ENCODE data around the gene SLC36A3. TPM values are rescaled to one million over a fixed set of nuclear protein-coding genes. Genes with fewer than 3 reads are reported as not detected.

The SLC36A3 gene
- total RNA-seq (not detected), polyA plus RNA-seq (not detected), total RNA-seq (not detected)

GRCh38 chr5:151303666-151304065, at the start of gene SLC36A3:
TSS of gene SLC36A3 (minus strand) at chr5:151303766. CDS start at chr5:151303354, 412 bp downstream.
- H3K9me3 Mint-ChIP-seq, result peaks cover 0 to 6% (median 0%) of the 10 kb centered on the region in 11 donors
- ATAC-seq (no peak), DNase-seq (no peak)
- intact Hi-C loops (cut with micrococcal nuclease), result no loop called here
- Histone ChIP-seq H3K27me3 (ENCODE audit: control insufficient read depth in 2 of 2, insufficient read depth in 2 of 2, low read length in 2 of 2) (no peaks in the 10 kb centered on the region), H3K9me3 (ENCODE audit: control insufficient read depth in 2 of 3, low read length in 3 of 3) (no peaks in the 10 kb centered on the region), H3K27ac (ENCODE audit: low read depth, low read length) (no peak within 1 kb of the TSS), H3K36me3 (ENCODE audit: control insufficient read depth in 2 of 3, insufficient read depth in 3 of 3, low read length in 3 of 3) (no peaks in the 10 kb centered on the region), H3K4me1 (ENCODE audit: control insufficient read depth in 2 of 2, insufficient read depth in 2 of 2, low read length in 2 of 2) (no peaks in the 10 kb centered on the region), H3K4me3 (ENCODE audit: low read length) (no peak within 1 kb of the TSS)
- H3K27ac Mint-ChIP-seq, result peak within 1 kb of the TSS in 1 of 9 donors; percentile 74
- no peaks in the 10 kb centered on the region for H3K36me3 Mint-ChIP-seq
- ChIA-PET CTCF (no interaction called here), POLR2A (no interaction called here)
- no peak within 1 kb of the TSS for H3K4me3 Mint-ChIP-seq
- peaks cover 0 to 53% (median 36%) of the 10 kb centered on the region in 5 donors for H3K27me3 Mint-ChIP-seq
- H3K4me1 Mint-ChIP-seq, result peaks cover 0 to 5% (median 0%) of the 10 kb centered on the region in 7 donors

GRCh38 chr5:151351671-151352070, 48.1 kb upstream of the SLC36A3 start:
- Histone ChIP-seq H3K27ac (ENCODE audit: low read depth, low read length) (no peak overlapping the region), H3K9me3 (ENCODE audit: control insufficient read depth in 2 of 3, low read length in 3 of 3) (no peaks in the 10 kb centered on the region), H3K27me3 (ENCODE audit: control insufficient read depth in 2 of 2, insufficient read depth in 2 of 2, low read length in 2 of 2) (no peaks in the 10 kb centered on the region), H3K36me3 (ENCODE audit: control insufficient read depth in 2 of 3, insufficient read depth in 3 of 3, low read length in 3 of 3) (no peaks in the 10 kb centered on the region), H3K4me3 (ENCODE audit: low read length) (no peak overlapping the region), H3K4me1 (ENCODE audit: control insufficient read depth in 2 of 2, insufficient read depth in 2 of 2, low read length in 2 of 2) (no peaks in the 10 kb centered on the region)
- intact Hi-C loops (cut with micrococcal nuclease), result no loop called here
- ChIA-PET POLR2A (no interaction called here), CTCF (no interaction called here)
- ATAC-seq, result no peak
- no peaks in the 10 kb centered on the region for H3K36me3 Mint-ChIP-seq
- no peak overlapping the region for H3K4me3 Mint-ChIP-seq
- DNase-seq, result no peak
- H3K4me1 Mint-ChIP-seq, result peaks cover 0 to 1% (median 0%) of the 10 kb centered on the region in 7 donors
- H3K27me3 Mint-ChIP-seq, result peaks cover 4 to 32% (median 21%) of the 10 kb centered on the region in 5 donors
- H3K27ac Mint-ChIP-seq, result no peak overlapping the region
- H3K9me3 Mint-ChIP-seq, result no peaks in the 10 kb centered on the region

- ATAC-seq (no peak), DNase-seq (no peak)
- Histone ChIP-seq H3K36me3 (ENCODE audit: control insufficient read depth in 2 of 3, insufficient read depth in 3 of 3, low read length in 3 of 3) (no peaks in the 10 kb centered on the region), H3K4me1 (ENCODE audit: control insufficient read depth in 2 of 2, insufficient read depth in 2 of 2, low read length in 2 of 2) (no peaks in the 10 kb centered on the region), H3K9me3 (ENCODE audit: control insufficient read depth in 2 of 3, low read length in 3 of 3) (no peaks in the 10 kb centered on the region), H3K27me3 (ENCODE audit: control insufficient read depth in 2 of 2, insufficient read depth in 2 of 2, low read length in 2 of 2) (no peaks in the 10 kb centered on the region), H3K4me3 (ENCODE audit: low read length) (no peak overlapping the region), H3K27ac (ENCODE audit: low read depth, low read length) (no peak overlapping the region)
- Mint-ChIP-seq H3K36me3 (no peaks in the 10 kb centered on the region), H3K4me3 (no peak overlapping the region), H3K27ac (no peak overlapping the region), H3K9me3 (no peaks in the 10 kb centered on the region), H3K4me1 (peaks cover 0 to 1% (median 0%) of the 10 kb centered on the region in 7 donors), H3K27me3 (peaks cover 18 to 32% (median 24%) of the 10 kb centered on the region in 5 donors)
- CTCF ChIA-PET, result no interaction called here
- POLR2A ChIA-PET, result interaction anchor here (0.5 kb wide), 1 partner anchor 27 kb away, joined by 3 read pairs; no protein-coding TSS in a partner anchor
- intact Hi-C loops (cut with micrococcal nuclease), result no loop called here
Observed at GRCh38 chr5:151348789-151349188, 45.2 kb upstream of the SLC36A3 start.

GRCh38 chr5:151347369-151347768, 43.8 kb upstream of the SLC36A3 start, which contains the start of gene SLC36A2:
TSS of gene SLC36A2 (minus strand) at chr5:151347559. CDS start at chr5:151347460, 99 bp downstream.
- Histone ChIP-seq H3K9me3 (ENCODE audit: control insufficient read depth in 2 of 3, low read length in 3 of 3) (no peaks in the 10 kb centered on the region), H3K4me3 (ENCODE audit: low read length) (no peak within 1 kb of the TSS), H3K27ac (ENCODE audit: low read depth, low read length) (no peak within 1 kb of the TSS), H3K4me1 (ENCODE audit: control insufficient read depth in 2 of 2, insufficient read depth in 2 of 2, low read length in 2 of 2) (no peaks in the 10 kb centered on the region), H3K36me3 (ENCODE audit: control insufficient read depth in 2 of 3, insufficient read depth in 3 of 3, low read length in 3 of 3) (no peaks in the 10 kb centered on the region), H3K27me3 (ENCODE audit: control insufficient read depth in 2 of 2, insufficient read depth in 2 of 2, low read length in 2 of 2) (no peaks in the 10 kb centered on the region)
- no peak for DNase-seq
- ATAC-seq, result no peak
- Mint-ChIP-seq H3K36me3 (no peaks in the 10 kb centered on the region), H3K4me3 (no peak within 1 kb of the TSS), H3K27me3 (peaks cover 23 to 38% (median 30%) of the 10 kb centered on the region in 5 donors), H3K9me3 (no peaks in the 10 kb centered on the region), H3K4me1 (no peaks in the 10 kb centered on the region), H3K27ac (no peak within 1 kb of the TSS)
- intact Hi-C loops (cut with micrococcal nuclease), result no loop called here
- ChIA-PET CTCF (no interaction called here), POLR2A (no interaction called here)

- no peaks in the 10 kb centered on the region for H3K36me3 ChIP-seq (ENCODE audit: control insufficient read depth in 2 of 3, insufficient read depth in 3 of 3, low read length in 3 of 3)
- no peak overlapping the region for H3K4me3 ChIP-seq (ENCODE audit: low read length)
- H3K4me1 Mint-ChIP-seq, result no peaks in the 10 kb centered on the region
- ChIA-PET CTCF (no interaction called here), POLR2A (no interaction called here)
- H3K4me3 Mint-ChIP-seq, result no peak overlapping the region
- no peak overlapping the region for H3K27ac Mint-ChIP-seq
- no peaks in the 10 kb centered on the region for H3K9me3 ChIP-seq (ENCODE audit: control insufficient read depth in 2 of 3, low read length in 3 of 3)
- H3K27me3 ChIP-seq (ENCODE audit: control insufficient read depth in 2 of 2, insufficient read depth in 2 of 2, low read length in 2 of 2), result no peaks in the 10 kb centered on the region
- no peaks in the 10 kb centered on the region for H3K4me1 ChIP-seq (ENCODE audit: control insufficient read depth in 2 of 2, insufficient read depth in 2 of 2, low read length in 2 of 2)
- no peaks in the 10 kb centered on the region for H3K9me3 Mint-ChIP-seq
- peaks cover 31 to 39% (median 35%) of the 10 kb centered on the region in 5 donors for H3K27me3 Mint-ChIP-seq
- ATAC-seq, result no peak
- H3K36me3 Mint-ChIP-seq, result no peaks in the 10 kb centered on the region
- no peak overlapping the region for H3K27ac ChIP-seq (ENCODE audit: low read depth, low read length)
- no peak for DNase-seq
- intact Hi-C loops (cut with micrococcal nuclease), result no loop called here
Observed at GRCh38 chr5:151345808-151346478, 42.4 kb upstream of the SLC36A3 start.

- DNase-seq, result no peak
- intact Hi-C loops (cut with micrococcal nuclease), result no loop called here
- Histone ChIP-seq H3K27me3 (ENCODE audit: control insufficient read depth in 2 of 2, insufficient read depth in 2 of 2, low read length in 2 of 2) (no peaks in the 10 kb centered on the region), H3K4me3 (ENCODE audit: low read length) (no peak overlapping the region), H3K4me1 (ENCODE audit: control insufficient read depth in 2 of 2, insufficient read depth in 2 of 2, low read length in 2 of 2) (no peaks in the 10 kb centered on the region), H3K36me3 (ENCODE audit: control insufficient read depth in 2 of 3, insufficient read depth in 3 of 3, low read length in 3 of 3) (no peaks in the 10 kb centered on the region), H3K9me3 (ENCODE audit: control insufficient read depth in 2 of 3, low read length in 3 of 3) (no peaks in the 10 kb centered on the region), H3K27ac (ENCODE audit: low read depth, low read length) (no peak overlapping the region)
- Mint-ChIP-seq H3K9me3 (no peaks in the 10 kb centered on the region), H3K36me3 (no peaks in the 10 kb centered on the region), H3K4me1 (no peaks in the 10 kb centered on the region), H3K27ac (no peak overlapping the region), H3K4me3 (no peak overlapping the region), H3K27me3 (peaks cover 32 to 41% (median 36%) of the 10 kb centered on the region in 5 donors)
- no peak for ATAC-seq
- ChIA-PET CTCF (no interaction called here), POLR2A (no interaction called here)
Observed at GRCh38 chr5:151345187-151345807, 41.7 kb upstream of the SLC36A3 start.

- Mint-ChIP-seq H3K4me1 (peaks cover 0 to under 1% (median 0%) of the 10 kb centered on the region in 7 donors), H3K9me3 (no peaks in the 10 kb centered on the region), H3K27ac (no peak overlapping the region), H3K36me3 (no peaks in the 10 kb centered on the region), H3K4me3 (no peak overlapping the region), H3K27me3 (peaks cover 32 to 43% (median 36%) of the 10 kb centered on the region in 5 donors)
- Histone ChIP-seq H3K4me1 (ENCODE audit: control insufficient read depth in 2 of 2, insufficient read depth in 2 of 2, low read length in 2 of 2) (no peaks in the 10 kb centered on the region), H3K9me3 (ENCODE audit: control insufficient read depth in 2 of 3, low read length in 3 of 3) (no peaks in the 10 kb centered on the region), H3K27me3 (ENCODE audit: control insufficient read depth in 2 of 2, insufficient read depth in 2 of 2, low read length in 2 of 2) (no peaks in the 10 kb centered on the region), H3K36me3 (ENCODE audit: control insufficient read depth in 2 of 3, insufficient read depth in 3 of 3, low read length in 3 of 3) (no peaks in the 10 kb centered on the region), H3K4me3 (ENCODE audit: low read length) (no peak overlapping the region), H3K27ac (ENCODE audit: low read depth, low read length) (no peak overlapping the region)
- no peak for ATAC-seq
- no peak for DNase-seq
- intact Hi-C loops (cut with micrococcal nuclease), result no loop called here
- ChIA-PET POLR2A (no interaction called here), CTCF (no interaction called here)
Observed at GRCh38 chr5:151344088-151344487, 40.5 kb upstream of the SLC36A3 start.

All from naive thymus-derived CD4-positive, alpha-beta T cell (primary cell).